Type B pancreatic cell (in vitro differentiated cells): ENCODE data around the gene BASP1. TPM values are rescaled to one million over a fixed set of nuclear protein-coding genes. Genes with fewer than 3 reads are reported as not detected.

Experiments
- DNase-seq: peaks from one replicate; pipeline ENCODE4 v3.0.0; 2021; ENCODE audit warnings: mixed read lengths; ENCODE audit not compliant: unreplicated experiment; ENCODE audit errors: extremely low spot score
- H3K27ac Mint-ChIP-seq: 2 replicates; pipeline ENCODE4 v1.8.0; 2021; ENCODE audit warnings: mild to moderate bottlenecking, mixed read lengths
- H3K27me3 Mint-ChIP-seq: 2 replicates; pipeline ENCODE4 v1.8.0; 2021; ENCODE audit warnings: mixed read lengths
- H3K36me3 Mint-ChIP-seq: 2 replicates; pipeline ENCODE4 v1.8.0; 2021; ENCODE audit warnings: mixed read lengths
- H3K4me1 Mint-ChIP-seq: one replicate; pipeline ENCODE4 v1.8.0; 2021; ENCODE audit warnings: mixed read lengths; ENCODE audit not compliant: unreplicated experiment
- H3K4me3 Mint-ChIP-seq: 2 replicates; pipeline ENCODE4 v1.8.0; 2021; ENCODE audit warnings: mild to moderate bottlenecking, mixed read lengths
- H3K9me3 Mint-ChIP-seq: 2 replicates; pipeline ENCODE4 v1.8.0; 2021; ENCODE audit warnings: mixed read lengths
- CTCF ChIP-seq: fragments of 200-600 bp; sonication (generic); conservative IDR thresholded peaks from 2 replicates; pipeline ENCODE4 v1.5.0; 2021; ENCODE audit warnings: antibody characterized with exemption, mild to moderate bottlenecking
- total RNA-seq: library from RNA; stranded (reverse); gene quantifications from 2 replicates; pipeline ENCODE4 v1.2.1, GENCODE V29; 2021; ENCODE audit warnings: low replicate concordance

The BASP1 gene
- total RNA-seq, 1 donor from 2014 or later = 131 TPM

- no peak for TF ChIP-seq CTCF
- no peak for DNase-seq
- Mint-ChIP-seq H3K27me3 (no peaks in the 10 kb centered on the region), H3K27ac (peak overlapping the region; percentile 44), H3K4me1 (peaks cover 74% of the 10 kb centered on the region), H3K4me3 (peak overlapping the region; percentile 8), H3K9me3 (no peaks in the 10 kb centered on the region), H3K36me3 (peaks cover 52% of the 10 kb centered on the region)
Measured at GRCh38 chr5:17224858-17225511, 7.6 kb downstream of the BASP1 start.

- no peak for DNase-seq
- Mint-ChIP-seq H3K36me3 (peaks cover 52% of the 10 kb centered on the region), H3K4me1 (peaks cover 70% of the 10 kb centered on the region), H3K27me3 (no peaks in the 10 kb centered on the region), H3K9me3 (no peaks in the 10 kb centered on the region), H3K4me3 (peak overlapping the region; percentile 8), H3K27ac (no peak overlapping the region)
- TF ChIP-seq CTCF = no peak
Measured at GRCh38 chr5:17225520-17225919, 8.1 kb downstream of the BASP1 start.

- DNase-seq = no peak
- Mint-ChIP-seq H3K4me3 (peak overlapping the region; percentile 20), H3K27me3 (no peaks in the 10 kb centered on the region), H3K27ac (peak overlapping the region; percentile 22), H3K4me1 (peaks cover 65% of the 10 kb centered on the region), H3K9me3 (no peaks in the 10 kb centered on the region), H3K36me3 (peaks cover 55% of the 10 kb centered on the region)
- TF ChIP-seq CTCF = no peak
Measured at GRCh38 chr5:17227868-17228267, 10.4 kb downstream of the BASP1 start.

- no peak for DNase-seq
- no peaks in the 10 kb centered on the region for H3K9me3 Mint-ChIP-seq
- peaks cover 58% of the 10 kb centered on the region for H3K36me3 Mint-ChIP-seq
- TF ChIP-seq CTCF = no peak
- peak overlapping the region; percentile 17 for H3K27ac Mint-ChIP-seq
- no peak overlapping the region for H3K4me3 Mint-ChIP-seq
- no peaks in the 10 kb centered on the region for H3K27me3 Mint-ChIP-seq
- H3K4me1 Mint-ChIP-seq = peaks cover 55% of the 10 kb centered on the region
Measured at GRCh38 chr5:17228821-17229291, 11.4 kb downstream of the BASP1 start.

GRCh38 chr5:17229313-17229712 lies 11.9 kb downstream of the BASP1 start:
- H3K4me3 Mint-ChIP-seq = no peak overlapping the region
- TF ChIP-seq CTCF = no peak
- no peak for DNase-seq
- no peaks in the 10 kb centered on the region for H3K9me3 Mint-ChIP-seq
- no peaks in the 10 kb centered on the region for H3K27me3 Mint-ChIP-seq
- H3K27ac Mint-ChIP-seq = peak overlapping the region; percentile 17
- H3K36me3 Mint-ChIP-seq = peaks cover 54% of the 10 kb centered on the region
- peaks cover 50% of the 10 kb centered on the region for H3K4me1 Mint-ChIP-seq

GRCh38 chr5:17230191-17230590 lies 12.8 kb downstream of the BASP1 start:
- TF ChIP-seq CTCF = no peak
- Mint-ChIP-seq H3K36me3 (peaks cover 56% of the 10 kb centered on the region), H3K27me3 (no peaks in the 10 kb centered on the region), H3K9me3 (no peaks in the 10 kb centered on the region), H3K4me1 (peaks cover 42% of the 10 kb centered on the region), H3K4me3 (no peak overlapping the region), H3K27ac (no peak overlapping the region)
- DNase-seq = no peak
